ENCODE results near the gene BCL7C.

BCL7C gene

DNA sequence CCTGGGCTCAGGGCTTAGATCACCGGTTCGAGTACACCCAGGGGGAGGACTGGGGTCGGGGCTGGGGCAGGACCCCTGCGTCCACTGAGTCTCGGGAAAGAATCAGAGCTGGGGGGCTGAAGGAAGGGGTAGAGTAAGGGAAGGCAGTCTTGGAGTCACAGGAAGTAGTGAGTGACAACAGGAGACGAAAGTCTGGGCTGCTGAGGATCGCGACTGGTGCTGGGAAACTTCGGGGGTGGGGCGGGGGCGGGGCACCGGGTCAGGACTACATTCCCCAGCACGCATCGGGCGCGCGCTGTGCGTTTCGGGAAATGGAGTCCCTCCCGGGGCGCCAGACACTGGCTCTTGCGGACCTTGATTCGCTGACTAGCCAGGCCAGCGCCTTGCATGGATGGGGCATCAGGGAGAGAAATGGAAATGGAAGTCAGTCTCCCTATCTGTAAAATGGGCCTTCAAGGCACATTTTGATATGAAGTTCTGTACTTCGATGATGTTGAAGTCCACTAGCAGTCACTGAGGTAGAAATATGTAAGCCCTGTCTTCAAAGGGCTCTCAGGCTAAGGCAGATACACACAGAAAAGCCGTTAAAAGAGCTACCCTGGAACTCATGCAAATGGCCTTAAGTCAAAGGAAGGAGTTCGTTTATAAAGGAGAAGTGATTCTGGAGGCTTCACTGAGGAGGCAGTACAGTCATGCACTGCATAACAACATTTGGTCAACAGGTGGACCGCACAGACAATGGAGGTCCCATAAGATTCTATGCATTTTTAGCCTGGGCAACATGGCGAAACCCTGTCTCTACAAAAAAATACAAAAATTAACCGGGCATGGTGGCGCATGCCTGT lies 3.2 kb upstream of the BCL7C start:
- H3K27ac ChIP-seq (ENCODE audit: low read depth, low read length), result peak overlapping the region; percentile 86
- H3K4me2 ChIP-seq (ENCODE audit: low read length), result peak overlapping the region; percentile 79
- peaks cover 37% of the 10 kb centered on the region for H3F3A ChIP-seq (ENCODE audit: control insufficient read depth, insufficient read depth)
- H3K36me3 ChIP-seq (ENCODE audit: control insufficient read depth, low read length), result no peaks in the 10 kb centered on the region
- no peaks in the 10 kb centered on the region for H3K27me3 ChIP-seq (ENCODE audit: control insufficient read depth, low read length)
- peak overlapping the region; percentile 66 for H3K4me3 ChIP-seq (ENCODE audit: low read length)
- no peaks in the 10 kb centered on the region for H3K9me3 ChIP-seq (ENCODE audit: control insufficient read depth, insufficient read depth, low read length)
- TF ChIP-seq, protein P1, sequence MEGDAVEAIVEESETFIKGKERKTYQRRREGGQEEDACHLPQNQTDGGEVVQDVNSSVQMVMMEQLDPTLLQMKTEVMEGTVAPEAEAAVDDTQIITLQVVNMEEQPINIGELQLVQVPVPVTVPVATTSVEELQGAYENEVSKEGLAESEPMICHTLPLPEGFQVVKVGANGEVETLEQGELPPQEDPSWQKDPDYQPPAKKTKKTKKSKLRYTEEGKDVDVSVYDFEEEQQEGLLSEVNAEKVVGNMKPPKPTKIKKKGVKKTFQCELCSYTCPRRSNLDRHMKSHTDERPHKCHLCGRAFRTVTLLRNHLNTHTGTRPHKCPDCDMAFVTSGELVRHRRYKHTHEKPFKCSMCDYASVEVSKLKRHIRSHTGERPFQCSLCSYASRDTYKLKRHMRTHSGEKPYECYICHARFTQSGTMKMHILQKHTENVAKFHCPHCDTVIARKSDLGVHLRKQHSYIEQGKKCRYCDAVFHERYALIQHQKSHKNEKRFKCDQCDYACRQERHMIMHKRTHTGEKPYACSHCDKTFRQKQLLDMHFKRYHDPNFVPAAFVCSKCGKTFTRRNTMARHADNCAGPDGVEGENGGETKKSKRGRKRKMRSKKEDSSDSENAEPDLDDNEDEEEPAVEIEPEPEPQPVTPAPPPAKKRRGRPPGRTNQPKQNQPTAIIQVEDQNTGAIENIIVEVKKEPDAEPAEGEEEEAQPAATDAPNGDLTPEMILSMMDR (IDR thresholded peaks at IDR 0.05; ENCODE audit: low read depth, low read length, poor library complexity, severe bottlenecking), result no peak
- no peak for TF ChIP-seq EZH2phosphoT487 (IDR thresholded peaks at IDR 0.05; ENCODE audit: borderline replicate concordance, low read length)
- no peaks in the 10 kb centered on the region for H3K9me2 ChIP-seq (replicated peaks; ENCODE audit: control insufficient read depth, low read length)
- H3K79me2 ChIP-seq (ENCODE audit: control insufficient read depth, low read length), result peaks cover 10% of the 10 kb centered on the region
- H4K20me1 ChIP-seq (ENCODE audit: control insufficient read depth, insufficient read depth, low read depth, low read length), result no peaks in the 10 kb centered on the region
- peaks cover 62% of the 10 kb centered on the region for H3K4me1 ChIP-seq (ENCODE audit: control insufficient read depth, low read length)

DNA sequence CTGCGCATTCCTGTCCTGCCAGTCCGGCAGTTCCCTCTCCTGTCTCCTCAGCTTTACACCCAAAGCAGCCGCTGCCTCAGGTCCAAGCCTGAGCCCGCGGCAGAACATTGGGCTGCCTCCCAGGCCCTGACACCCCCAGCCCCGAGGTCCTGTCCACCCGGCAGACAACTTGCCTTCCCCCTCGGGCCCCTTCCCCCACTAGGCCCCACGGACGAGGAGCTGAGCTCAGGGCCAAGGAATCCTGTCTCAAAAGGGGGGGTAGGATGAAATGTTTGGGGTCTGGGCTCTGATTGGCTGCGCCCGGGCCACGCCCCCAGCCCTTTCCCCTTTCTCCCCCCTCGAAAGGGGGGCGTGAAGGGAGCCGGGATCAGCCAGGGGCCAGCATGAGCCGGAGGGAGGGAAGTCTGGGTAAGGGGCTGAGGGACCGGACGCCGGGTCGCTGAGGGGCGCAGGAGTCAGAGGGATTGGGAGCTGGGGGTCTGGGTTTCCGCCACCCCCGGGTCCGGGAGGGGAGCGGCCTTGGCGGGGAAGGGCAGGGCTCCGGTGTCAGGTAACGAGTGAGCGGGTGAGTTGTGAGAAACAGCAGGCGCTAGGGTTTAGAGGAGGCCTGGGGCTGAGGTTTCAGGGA lies 2.5 kb upstream of the BCL7C start, which contains the start of gene CTF1:
CTF1 (plus strand) TSS at position 354 of the 628 bp plus-strand sequence; CDS start at position 384, 30 bp downstream.
- H3K9me2 ChIP-seq (replicated peaks; ENCODE audit: control insufficient read depth, low read length), result no peaks in the 10 kb centered on the region
- TF ChIP-seq EZH2phosphoT487 (IDR thresholded peaks at IDR 0.05; ENCODE audit: borderline replicate concordance, low read length), result no peak
- TF ChIP-seq, protein P1 (IDR thresholded peaks at IDR 0.05; ENCODE audit: low read depth, low read length, poor library complexity, severe bottlenecking), result no peak
- H3K4me2 ChIP-seq (ENCODE audit: low read length), result peak within 1 kb of the TSS; percentile 79
- H3K4me3 ChIP-seq (ENCODE audit: low read length), result peak within 1 kb of the TSS; percentile 66
- H3K79me2 ChIP-seq (ENCODE audit: control insufficient read depth, low read length), result peaks cover 10% of the 10 kb centered on the region
- H3K9me3 ChIP-seq (ENCODE audit: control insufficient read depth, insufficient read depth, low read length), result no peaks in the 10 kb centered on the region
- H3F3A ChIP-seq (ENCODE audit: control insufficient read depth, insufficient read depth), result peaks cover 32% of the 10 kb centered on the region
- peaks cover 56% of the 10 kb centered on the region for H3K4me1 ChIP-seq (ENCODE audit: control insufficient read depth, low read length)
- H3K27ac ChIP-seq (ENCODE audit: low read depth, low read length), result peak within 1 kb of the TSS; percentile 86
- H3K36me3 ChIP-seq (ENCODE audit: control insufficient read depth, low read length), result no peaks in the 10 kb centered on the region
- no peaks in the 10 kb centered on the region for H4K20me1 ChIP-seq (ENCODE audit: control insufficient read depth, insufficient read depth, low read depth, low read length)
- H3K27me3 ChIP-seq (ENCODE audit: control insufficient read depth, low read length), result no peaks in the 10 kb centered on the region

DNA sequence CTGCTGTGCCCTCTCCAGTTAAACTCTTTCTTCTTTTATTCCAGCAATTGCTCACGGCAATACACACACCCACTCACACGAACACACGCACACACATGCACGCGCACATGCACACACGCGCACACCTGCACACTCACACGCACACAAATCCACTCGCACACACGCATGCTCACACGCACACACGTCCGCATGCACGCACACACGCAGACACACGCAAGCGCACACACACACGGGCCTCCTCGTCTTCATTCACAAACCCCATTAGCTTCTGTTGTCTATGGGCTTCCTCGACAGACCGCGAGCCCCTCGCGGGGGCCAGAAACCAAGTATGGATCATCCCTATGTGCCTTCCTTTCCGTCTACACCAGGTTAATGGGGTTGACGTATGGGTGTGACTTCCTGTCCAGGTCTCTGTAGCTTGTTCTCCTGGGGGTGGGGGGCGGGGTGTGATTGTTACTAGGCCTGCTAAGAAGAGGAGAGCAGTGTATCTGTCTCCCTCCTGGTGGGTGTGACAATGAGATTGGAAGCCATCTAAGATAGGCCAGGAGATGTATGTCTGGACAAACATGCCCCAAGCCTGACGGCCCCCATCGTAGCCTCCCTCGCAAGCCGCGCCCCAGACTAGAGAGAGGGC lies 1.9 kb upstream of the BCL7C start:
- Histone ChIP-seq H3K4me1 (ENCODE audit: control insufficient read depth, low read length) (peaks cover 51% of the 10 kb centered on the region), H4K20me1 (ENCODE audit: control insufficient read depth, insufficient read depth, low read depth, low read length) (no peaks in the 10 kb centered on the region), H3K4me2 (ENCODE audit: low read length) (peak overlapping the region; percentile 79), H3K36me3 (ENCODE audit: control insufficient read depth, low read length) (no peaks in the 10 kb centered on the region), H3K79me2 (ENCODE audit: control insufficient read depth, low read length) (peaks cover 10% of the 10 kb centered on the region), H3K27ac (ENCODE audit: low read depth, low read length) (peak overlapping the region; percentile 86), H3K9me2 (replicated peaks; ENCODE audit: control insufficient read depth, low read length) (no peaks in the 10 kb centered on the region), H3K27me3 (ENCODE audit: control insufficient read depth, low read length) (no peaks in the 10 kb centered on the region), H3K9me3 (ENCODE audit: control insufficient read depth, insufficient read depth, low read length) (no peaks in the 10 kb centered on the region), H3K4me3 (ENCODE audit: low read length) (peak overlapping the region; percentile 66), H3F3A (ENCODE audit: control insufficient read depth, insufficient read depth) (peaks cover 31% of the 10 kb centered on the region)
- no peak for TF ChIP-seq EZH2phosphoT487 (IDR thresholded peaks at IDR 0.05; ENCODE audit: borderline replicate concordance, low read length)
- TF ChIP-seq, protein P1 (IDR thresholded peaks at IDR 0.05; ENCODE audit: low read depth, low read length, poor library complexity, severe bottlenecking), result no peak
